Esophagus squamous epithelium (tissue), 4 donors: ENCODE results near the gene RALBP1.

Source experiments
- CTCF ChIP-seq, 6 experiments: fragments of 450-650 bp in 4 of 6; fragments of 200-600 bp in 2 of 6; sonication (generic) in 2 of 6; IDR thresholded peaks; one replicate each; pipeline ENCODE4 v1.5.1; 2016 to 2019; ENCODE audit warnings: antibody characterized with exemption in 6 of 6, mild to moderate bottlenecking in 4 of 6, moderate library complexity in 4 of 6
- POLR2A ChIP-seq, 4 donors: fragments of 450-650 bp; IDR thresholded peaks; one replicate each; pipeline ENCODE4 v1.6.1; 2017; ENCODE audit warnings: antibody characterized with exemption in 4 of 4, mild to moderate bottlenecking in 4 of 4, moderate library complexity in 3 of 4

DNA sequence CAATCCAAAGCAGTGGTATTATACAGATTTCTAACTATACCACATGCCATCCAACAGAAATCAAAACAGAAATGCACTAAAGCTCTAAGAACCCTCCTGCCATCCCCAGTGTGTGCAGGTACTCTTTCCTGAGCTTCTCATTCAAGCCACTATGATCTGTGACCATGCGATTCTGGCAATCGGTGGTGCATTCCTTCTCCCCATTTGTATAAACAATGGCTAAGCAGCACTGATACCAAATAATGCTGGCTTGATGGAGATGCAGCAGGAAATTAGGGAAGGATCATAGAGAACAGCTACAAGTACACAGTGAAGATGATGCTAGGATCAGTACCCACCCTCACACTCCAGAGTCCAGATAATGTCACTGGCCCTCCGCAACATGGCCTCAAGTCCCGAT, 87.3 kb downstream of the RALBP1 start:
- TF ChIP-seq CTCF (IDR thresholded peaks at IDR 0.05) (no peak), POLR2A (IDR thresholded peaks at IDR 0.05) (no peak)
